GM23338 (cell line): Measurements from ENCODE around the gene RINL. TPM values are rescaled to one million over a fixed set of nuclear protein-coding genes. Genes with fewer than 3 reads are reported as not detected.

Source experiments
- ATAC-seq: fragments of 200-7000 bp; cut with Tn5 transposase; 3 replicates; pipeline ENCODE4 v1.9.1; 2020
- DNase-seq: peaks from one replicate; pipeline ENCODE4 v3.0.0-alpha.2; 2015; ENCODE audit warnings: low spot score
- H2AFZ ChIP-seq: fragments of 200-600 bp; sonication (generic); 2 replicates; pipeline ENCODE4 v1.8.0; 2016; ENCODE audit warnings: antibody characterized with exemption, mild to moderate bottlenecking, moderate library complexity
- H3F3A ChIP-seq: fragments of 200-600 bp; sonication (generic); replicated peaks from 2 replicates; pipeline ENCODE4 v1.8.0; 2017; ENCODE audit warnings: antibody characterized with exemption, mixed run types, low read depth
- H3K27ac ChIP-seq: fragments of 200-600 bp; sonication (generic); 2 replicates; pipeline ENCODE4 v1.6.1; 2016; ENCODE audit warnings: low read depth
- H3K27me3 ChIP-seq: fragments of 200-600 bp; sonication (generic); 2 replicates; pipeline ENCODE4 v1.8.0; 2016; ENCODE audit warnings: mild to moderate bottlenecking, mixed run types, moderate library complexity; ENCODE audit not compliant: insufficient read depth
- H3K36me3 ChIP-seq: fragments of 200-600 bp; sonication (generic); 2 replicates; pipeline ENCODE4 v1.8.0; 2016; ENCODE audit warnings: mild to moderate bottlenecking; ENCODE audit not compliant: insufficient read depth
- H3K4me1 ChIP-seq: fragments of 200-600 bp; sonication (generic); 2 replicates; pipeline ENCODE4 v1.8.0; 2016; ENCODE audit warnings: mild to moderate bottlenecking, moderate library complexity; ENCODE audit not compliant: insufficient read depth
- H3K4me2 ChIP-seq: fragments of 200-600 bp; sonication (generic); 2 replicates; pipeline ENCODE4 v1.7.1; 2017; ENCODE audit warnings: mixed run types
- H3K4me3 ChIP-seq: fragments of 200-600 bp; sonication (generic); 2 replicates; pipeline ENCODE4 v1.6.1; 2016; ENCODE audit warnings: mixed run types
- H3K79me2 ChIP-seq: fragments of 200-600 bp; sonication (generic); replicated peaks from 2 replicates; pipeline ENCODE4 v1.8.0; 2017; ENCODE audit warnings: mild to moderate bottlenecking; ENCODE audit not compliant: insufficient read depth
- H3K9me2 ChIP-seq: fragments of 200-600 bp; sonication (generic); 2 replicates; pipeline ENCODE4 v1.8.0; 2017; ENCODE audit not compliant: insufficient read depth
- H4K20me1 ChIP-seq: fragments of 200-600 bp; sonication (generic); replicated peaks from 2 replicates; pipeline ENCODE4 v1.8.0; 2017; ENCODE audit warnings: mild to moderate bottlenecking; ENCODE audit not compliant: insufficient read depth
- H3K27ac Mint-ChIP-seq: 2 replicates; pipeline ENCODE4 v1.8.0; 2020; ENCODE audit warnings: inconsistent platforms, mild to moderate bottlenecking, moderate library complexity, mixed read lengths
- H3K27me3 Mint-ChIP-seq: 3 replicates; pipeline ENCODE4 v1.8.0; 2022; ENCODE audit warnings: low read depth, mild to moderate bottlenecking, moderate library complexity, mixed read lengths, inconsistent platforms; ENCODE audit not compliant: insufficient read depth, poor library complexity
- H3K36me3 Mint-ChIP-seq: 3 replicates; pipeline ENCODE4 v1.8.0; 2021; ENCODE audit warnings: low read depth, mild to moderate bottlenecking, inconsistent platforms, moderate library complexity, mixed read lengths
- H3K4me1 Mint-ChIP-seq: 3 replicates; pipeline ENCODE4 v1.8.0; 2020; ENCODE audit warnings: mild to moderate bottlenecking, inconsistent platforms, mixed read lengths
- H3K4me3 Mint-ChIP-seq: 3 replicates; pipeline ENCODE4 v1.8.0; 2021; ENCODE audit warnings: moderate library complexity, mild to moderate bottlenecking, inconsistent platforms, mixed read lengths
- H3K9me3 Mint-ChIP-seq: 3 replicates; pipeline ENCODE4 v1.8.0; 2020; ENCODE audit warnings: moderate library complexity, mild to moderate bottlenecking, inconsistent platforms, mixed read lengths
- CREB1 ChIP-seq: fragments of 250-450 bp; sonication (Bioruptor Pico); IDR thresholded peaks from 2 replicates; pipeline ENCODE4 v1.5.0; 2020; ENCODE audit warnings: low read depth, mild to moderate bottlenecking, moderate library complexity
- EZH2 ChIP-seq: fragments of 200-600 bp; sonication (generic); IDR thresholded peaks from one replicate; pipeline ENCODE4 v1.8.0; 2017; ENCODE audit warnings: antibody characterized with exemption, mild to moderate bottlenecking, low read depth; ENCODE audit not compliant: unreplicated experiment
- JUNB ChIP-seq: IDR thresholded peaks from one replicate; pipeline ENCODE4 v1.6.1; 2016; ENCODE audit warnings: antibody characterized with exemption; ENCODE audit not compliant: unreplicated experiment
- NANOG ChIP-seq: IDR thresholded peaks from 2 replicates; pipeline ENCODE4 v1.6.1; 2016; ENCODE audit warnings: antibody characterized with exemption, borderline replicate concordance
- STAT1 ChIP-seq: IDR thresholded peaks from one replicate; pipeline ENCODE4 v1.6.1; 2016; ENCODE audit warnings: antibody characterized with exemption; ENCODE audit not compliant: unreplicated experiment
- ZNF462 ChIP-seq: fragments of 250-450 bp; sonication (Bioruptor Pico); IDR thresholded peaks from 2 replicates; pipeline ENCODE4 v1.5.0; 2020; ENCODE audit warnings: mild to moderate bottlenecking, moderate library complexity
- polyA plus RNA-seq: library from polyadenylated mRNA; unstranded; fragments of >200 nt; fragmentation: Nextera tagmentation; extraction: Ambion mirVana; gene quantifications from 2 replicates; pipeline ENCODE4 v1.2.1, GENCODE V29; 2016
- total RNA-seq: library from RNA; depleted of rRNA; stranded (reverse); fragments of >200 nt; shearing (Covaris generic); gene quantifications from 2 replicates; pipeline ENCODE4 v1.2.3, GENCODE V29; 2014

Gene RINL
- total and polyA plus RNA-seq, 2 experiments from 2014 or later = 11.2 to 21.4 TPM

- TF ChIP-seq ZNF462 (CRISPR knock-in tag) = no peak
- TF ChIP-seq NANOG = no peak
- TF ChIP-seq JUNB = no peak
- TF ChIP-seq CREB1 (CRISPR knock-in tag) = no peak
- no peak for TF ChIP-seq EZH2
Measured at GRCh38 chr19:38842439-38843174, 35.5 kb downstream of the RINL start (continued).

GRCh38 chr19:38841787-38842438, 36.2 kb downstream of the RINL start:
- Mint-ChIP-seq H3K9me3 (no peaks in the 10 kb centered on the region), H3K4me1 (peaks cover 11% of the 10 kb centered on the region; the same call in 2 of the 3 replicates), H3K36me3 (peaks cover 100% of the 10 kb centered on the region), H3K27me3 (peaks cover 21% of the 10 kb centered on the region), H3K27ac (no peak overlapping the region), H3K4me3 (no peak overlapping the region)
- Histone ChIP-seq H3K27ac (peak overlapping the region; percentile 69; the same call in 1 of the 2 replicates), H3K4me1 (no peaks in the 10 kb centered on the region), H2AFZ (no peak overlapping the region), H3K9me2 (no peaks in the 10 kb centered on the region), H4K20me1 (peaks cover 56% of the 10 kb centered on the region), H3F3A (peaks cover 83% of the 10 kb centered on the region), H3K4me2 (no peak overlapping the region), H3K27me3 (no peaks in the 10 kb centered on the region), H3K79me2 (peaks cover 60% of the 10 kb centered on the region), H3K36me3 (peaks cover 97% of the 10 kb centered on the region), H3K4me3 (no peak overlapping the region)
- ATAC-seq (no peak), DNase-seq (no peak)
- TF ChIP-seq ZNF462 (CRISPR knock-in tag) (no peak), STAT1 (no peak), EZH2 (no peak)
